Right lobe of liver (tissue), 6 donors: Measurements from ENCODE around the gene CDH4. TPM values are rescaled to one million over a fixed set of nuclear protein-coding genes. Genes with fewer than 3 reads are reported as not detected.

ENCODE experiments used
- ATAC-seq, 4 donors: fragments of 200-7000 bp; cut with Tn5 transposase; one replicate each; pipeline ENCODE4 v1.9.1; 2020; ENCODE audit warnings: mild to moderate bottlenecking in 4 of 4, moderate library complexity in 4 of 4
- DNase-seq, 3 donors: peaks; one replicate each; pipeline ENCODE4 v3.0.0-alpha.2; 2020
- H3K27ac ChIP-seq, 3 donors: fragments of 200-600 bp; one replicate each; pipeline ENCODE4 v1.8.0; 2022
- H3K27me3 ChIP-seq, 2 donors: fragments of 200-600 bp; one replicate each; pipeline ENCODE4 v1.8.0; 2022
- H3K36me3 ChIP-seq, 4 donors: fragments of 200-600 bp; sonication (generic) in 1 of 4; one replicate each; pipeline versions ENCODE4 v1.5.1 to v1.8.0; 2017 to 2022; ENCODE audit warnings: control low read depth in 1 of 4
- H3K4me1 ChIP-seq, 4 donors: fragments of 200-600 bp; sonication (generic) in 1 of 4; one replicate each; pipeline versions ENCODE4 v1.5.1 to v1.8.0; 2017 to 2022; ENCODE audit warnings: control low read depth in 1 of 4
- H3K4me3 ChIP-seq, 3 donors: fragments of 200-600 bp; one replicate each; pipeline ENCODE4 v1.8.0; 2022
- H3K9me3 ChIP-seq, 4 donors: fragments of 200-600 bp; sonication (generic) in 1 of 4; one replicate each; pipeline versions ENCODE4 v1.5.1 to v1.8.0; 2017 to 2022; ENCODE audit warnings: control low read depth in 1 of 4
- CTCF ChIP-seq, 4 donors: fragments of 200-600 bp in 3 of 4; fragments of 450-650 bp in 1 of 4; IDR thresholded peaks; one replicate each; pipeline versions ENCODE4 v1.5.1 to v1.8.0; 2016 to 2022; ENCODE audit warnings: antibody characterized with exemption in 4 of 4, mild to moderate bottlenecking in 2 of 4
- POLR2A ChIP-seq: fragments of 450-650 bp; IDR thresholded peaks from one replicate; pipeline ENCODE4 v1.6.1; 2017; ENCODE audit warnings: antibody characterized with exemption, mild to moderate bottlenecking
- WGBS: methylation state at CpG from one replicate; pipeline ENCODE4 v1.1.6; 2018; ENCODE audit warnings: low coverage, low lambda C conversion rate; ENCODE audit not compliant: insufficient coverage; ENCODE audit errors: missing lambda C conversion rate; 5-methylcytosine and 5-hydroxymethylcytosine counted together
- intact Hi-C, 2 donors: fragments of 100-400 bp; cut with DNase I; formaldehyde crosslinking; loops; one replicate each; pipeline versions ENCODE4 v1.11.2 to v1.14.1; 2022
- total RNA-seq, 6 experiments: library from RNA; depleted of rRNA in 2 of 6; stranded (reverse); fragments of >200 nt in 2 of 6; fragmentation: NEBNext Ultra II Directional in 3 of 6; extraction: Animal tissue kit (Norgen Biotek cat#: 25700) in 3 of 6; gene quantifications; one replicate each; pipeline versions ENCODE4 v1.1.0 to v1.2.4, GENCODE V29; 2016 to 2023
- donor health status: DM: no; HTN: yes; CAD: no.
- donor health status: DM: no; HTN: no; CAD: no.
- donor health status: DM: no; HTN: no; CAD: no.
- donor health status: DM: no; HTN: yes; CAD: no.
- donor health status: DM: no; HTN: yes; CAD: no.

The CDH4 gene
- total RNA-seq, 6 experiments from 2014 or later, result 0.02 to 0.14 (median 0.09) TPM; not detected in 3

GRCh38 chr20:61449057-61449609 lies 197.1 kb downstream of the CDH4 start:
- no peak overlapping the region for H3K27ac ChIP-seq
- DNase-seq, result no peak
- no peaks in the 10 kb centered on the region for H3K4me1 ChIP-seq
- H3K36me3 ChIP-seq, result no peaks in the 10 kb centered on the region
- H3K27me3 ChIP-seq, result no peaks in the 10 kb centered on the region
- H3K9me3 ChIP-seq, result no peaks in the 10 kb centered on the region
- no peak for ATAC-seq
- TF ChIP-seq CTCF (IDR thresholded peaks at IDR 0.05) (no peak), POLR2A (no peak)
- intact Hi-C loops, result no loop called here
- 61% methylated on average over 5 of the region's 8 CpGs for WGBS
- no peak overlapping the region for H3K4me3 ChIP-seq

- intact Hi-C loops, result no loop called here
- Histone ChIP-seq H3K27me3 (no peaks in the 10 kb centered on the region), H3K4me1 (no peaks in the 10 kb centered on the region), H3K36me3 (no peaks in the 10 kb centered on the region), H3K9me3 (no peaks in the 10 kb centered on the region), H3K27ac (no peak overlapping the region), H3K4me3 (no peak overlapping the region)
- no peak for ATAC-seq
- TF ChIP-seq CTCF (IDR thresholded peaks at IDR 0.05) (no peak), POLR2A (no peak)
- DNase-seq, result no peak
- 36% methylated on average over 2 of the region's 2 CpGs for WGBS
Measured at GRCh38 chr20:61449916-61450315, 197.9 kb downstream of the CDH4 start.

GRCh38 chr20:61450549-61450948 lies 198.5 kb downstream of the CDH4 start:
- no peak overlapping the region for H3K4me3 ChIP-seq
- no peak overlapping the region for H3K27ac ChIP-seq
- intact Hi-C loops, result no loop called here
- no peak for ATAC-seq
- WGBS, result 73% methylated on average over 5 of the region's 6 CpGs
- no peaks in the 10 kb centered on the region for H3K9me3 ChIP-seq
- TF ChIP-seq CTCF (IDR thresholded peaks at IDR 0.05) (no peak), POLR2A (no peak)
- DNase-seq, result no peak
- H3K36me3 ChIP-seq, result no peaks in the 10 kb centered on the region
- H3K27me3 ChIP-seq, result no peaks in the 10 kb centered on the region
- no peaks in the 10 kb centered on the region for H3K4me1 ChIP-seq

GRCh38 chr20:61451009-61451408 lies 198.9 kb downstream of the CDH4 start:
- WGBS, result 72% methylated on average over 7 of the region's 10 CpGs
- no peak for TF ChIP-seq POLR2A
- DNase-seq (no peak), ATAC-seq (no peak)
- H3K36me3 ChIP-seq, result no peaks in the 10 kb centered on the region
- intact Hi-C loops, result no loop called here
- no peaks in the 10 kb centered on the region for H3K27me3 ChIP-seq
- H3K4me3 ChIP-seq, result no peak overlapping the region
- H3K9me3 ChIP-seq, result no peaks in the 10 kb centered on the region
- no peak overlapping the region for H3K27ac ChIP-seq
- H3K4me1 ChIP-seq, result no peaks in the 10 kb centered on the region

GRCh38 chr20:61451953-61452352 lies 199.9 kb downstream of the CDH4 start:
- no peaks in the 10 kb centered on the region for H3K27me3 ChIP-seq
- no peak overlapping the region for H3K27ac ChIP-seq
- H3K4me3 ChIP-seq, result no peak overlapping the region
- H3K36me3 ChIP-seq, result no peaks in the 10 kb centered on the region
- no peaks in the 10 kb centered on the region for H3K9me3 ChIP-seq
- ATAC-seq (no peak), DNase-seq (no peak)
- WGBS, result 48% methylated on average over 6 of the region's 8 CpGs
- H3K4me1 ChIP-seq, result no peaks in the 10 kb centered on the region
- intact Hi-C loops, result no loop called here
- TF ChIP-seq POLR2A, result no peak
- no peak for TF ChIP-seq CTCF (IDR thresholded peaks at IDR 0.05)
